A549 (cell line): Measurements from ENCODE around the gene KRT37.

ENCODE experiments used
- JUN ChIP-seq, 2 experiments: fragments of >200 bp; sonication (Bioruptor Twin); formaldehyde crosslinking; IDR thresholded peaks; 2 replicates in 1 of 2; 3 replicates in 1 of 2; pipeline ENCODE4 v1.6.1; 2016 to 2017
- TF ChIP-seq, protein P1 (sequence below): fragments of >200 bp; sonication (Bioruptor Twin); formaldehyde crosslinking; IDR thresholded peaks from 3 replicates; pipeline ENCODE4 v1.5.1; 2016
- TF ChIP-seq, protein P2 (sequence below): fragments of 200-600 bp; sonication (generic); IDR thresholded peaks from 2 replicates; pipeline ENCODE4 v1.6.1; 2016; ENCODE audit warnings: antibody characterized with exemption, mild to moderate bottlenecking, moderate library complexity

DNA sequence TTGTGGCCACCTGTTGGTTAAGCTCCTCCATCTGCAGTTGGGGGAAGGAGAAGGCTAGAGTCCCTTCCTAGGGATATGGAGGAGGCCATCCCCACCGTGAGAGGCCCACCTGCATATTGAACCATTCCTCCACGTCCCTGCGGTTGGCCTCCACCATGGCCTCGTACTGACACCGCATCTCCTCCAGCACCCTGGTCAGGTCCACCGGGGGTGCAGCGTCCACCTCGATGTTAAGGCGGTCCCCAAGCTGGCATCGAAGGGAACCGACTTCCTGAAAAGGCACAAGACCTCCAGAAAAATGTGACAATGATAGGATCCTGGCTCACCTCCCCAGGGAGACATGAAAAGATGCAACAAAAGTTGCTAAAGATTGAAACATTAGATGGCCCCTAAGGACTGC lies 39.8 kb upstream of the KRT37 start:
- TF ChIP-seq, protein P1, sequence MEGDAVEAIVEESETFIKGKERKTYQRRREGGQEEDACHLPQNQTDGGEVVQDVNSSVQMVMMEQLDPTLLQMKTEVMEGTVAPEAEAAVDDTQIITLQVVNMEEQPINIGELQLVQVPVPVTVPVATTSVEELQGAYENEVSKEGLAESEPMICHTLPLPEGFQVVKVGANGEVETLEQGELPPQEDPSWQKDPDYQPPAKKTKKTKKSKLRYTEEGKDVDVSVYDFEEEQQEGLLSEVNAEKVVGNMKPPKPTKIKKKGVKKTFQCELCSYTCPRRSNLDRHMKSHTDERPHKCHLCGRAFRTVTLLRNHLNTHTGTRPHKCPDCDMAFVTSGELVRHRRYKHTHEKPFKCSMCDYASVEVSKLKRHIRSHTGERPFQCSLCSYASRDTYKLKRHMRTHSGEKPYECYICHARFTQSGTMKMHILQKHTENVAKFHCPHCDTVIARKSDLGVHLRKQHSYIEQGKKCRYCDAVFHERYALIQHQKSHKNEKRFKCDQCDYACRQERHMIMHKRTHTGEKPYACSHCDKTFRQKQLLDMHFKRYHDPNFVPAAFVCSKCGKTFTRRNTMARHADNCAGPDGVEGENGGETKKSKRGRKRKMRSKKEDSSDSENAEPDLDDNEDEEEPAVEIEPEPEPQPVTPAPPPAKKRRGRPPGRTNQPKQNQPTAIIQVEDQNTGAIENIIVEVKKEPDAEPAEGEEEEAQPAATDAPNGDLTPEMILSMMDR: no peak
- TF ChIP-seq, protein P2, sequence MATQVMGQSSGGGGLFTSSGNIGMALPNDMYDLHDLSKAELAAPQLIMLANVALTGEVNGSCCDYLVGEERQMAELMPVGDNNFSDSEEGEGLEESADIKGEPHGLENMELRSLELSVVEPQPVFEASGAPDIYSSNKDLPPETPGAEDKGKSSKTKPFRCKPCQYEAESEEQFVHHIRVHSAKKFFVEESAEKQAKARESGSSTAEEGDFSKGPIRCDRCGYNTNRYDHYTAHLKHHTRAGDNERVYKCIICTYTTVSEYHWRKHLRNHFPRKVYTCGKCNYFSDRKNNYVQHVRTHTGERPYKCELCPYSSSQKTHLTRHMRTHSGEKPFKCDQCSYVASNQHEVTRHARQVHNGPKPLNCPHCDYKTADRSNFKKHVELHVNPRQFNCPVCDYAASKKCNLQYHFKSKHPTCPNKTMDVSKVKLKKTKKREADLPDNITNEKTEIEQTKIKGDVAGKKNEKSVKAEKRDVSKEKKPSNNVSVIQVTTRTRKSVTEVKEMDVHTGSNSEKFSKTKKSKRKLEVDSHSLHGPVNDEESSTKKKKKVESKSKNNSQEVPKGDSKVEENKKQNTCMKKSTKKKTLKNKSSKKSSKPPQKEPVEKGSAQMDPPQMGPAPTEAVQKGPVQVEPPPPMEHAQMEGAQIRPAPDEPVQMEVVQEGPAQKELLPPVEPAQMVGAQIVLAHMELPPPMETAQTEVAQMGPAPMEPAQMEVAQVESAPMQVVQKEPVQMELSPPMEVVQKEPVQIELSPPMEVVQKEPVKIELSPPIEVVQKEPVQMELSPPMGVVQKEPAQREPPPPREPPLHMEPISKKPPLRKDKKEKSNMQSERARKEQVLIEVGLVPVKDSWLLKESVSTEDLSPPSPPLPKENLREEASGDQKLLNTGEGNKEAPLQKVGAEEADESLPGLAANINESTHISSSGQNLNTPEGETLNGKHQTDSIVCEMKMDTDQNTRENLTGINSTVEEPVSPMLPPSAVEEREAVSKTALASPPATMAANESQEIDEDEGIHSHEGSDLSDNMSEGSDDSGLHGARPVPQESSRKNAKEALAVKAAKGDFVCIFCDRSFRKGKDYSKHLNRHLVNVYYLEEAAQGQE: no peak
- TF ChIP-seq JUN (IDR thresholded peaks at IDR 0.05): no peak
